ENCODE measurements around the gene COPZ1. TPM values are rescaled to one million over a fixed set of nuclear protein-coding genes. Genes with fewer than 3 reads are reported as not detected.
A peak's percentile ranks its signal among the peaks of the same experiment; 100 is the strongest.

Gene COPZ1
- total RNA-seq, 1 donor from 2014 or later: 60.3 TPM

GRCh38 chr12:54299515-54300224 lies 25.3 kb upstream of the COPZ1 start:
- intact Hi-C loops (cut with DNase I): no loop called here
- H3K4me3 ChIP-seq: no peak overlapping the region
- H3K27ac ChIP-seq: no peak overlapping the region
- H3K27me3 ChIP-seq: no peaks in the 10 kb centered on the region
- no peak for DNase-seq (ENCODE audit: low spot score in 2 of 2)
- peaks cover 0 to 5% of the 10 kb centered on the region in 2 donors for H3K4me1 ChIP-seq
- H3K9me3 ChIP-seq: no peaks in the 10 kb centered on the region
- TF ChIP-seq CTCF (IDR thresholded peaks at IDR 0.05): no peak
- no peaks in the 10 kb centered on the region for H3K36me3 ChIP-seq

GRCh38 chr12:54300225-54300731 lies 24.7 kb upstream of the COPZ1 start:
- peak overlapping the region; percentile 21 to 49 for H3K4me3 ChIP-seq
- no peaks in the 10 kb centered on the region for H3K9me3 ChIP-seq
- no peak for TF ChIP-seq CTCF (IDR thresholded peaks at IDR 0.05)
- H3K36me3 ChIP-seq: no peaks in the 10 kb centered on the region
- intact Hi-C loops (cut with DNase I): no loop called here
- peaks cover 0 to 5% of the 10 kb centered on the region in 2 donors for H3K4me1 ChIP-seq
- DNase-seq (ENCODE audit: low spot score in 2 of 2): no peak
- no peak overlapping the region for H3K27ac ChIP-seq
- H3K27me3 ChIP-seq: no peaks in the 10 kb centered on the region

- no peak for TF ChIP-seq CTCF (IDR thresholded peaks at IDR 0.05)
- no peaks in the 10 kb centered on the region for H3K9me3 ChIP-seq
- H3K4me1 ChIP-seq: peaks cover 0 to 5% of the 10 kb centered on the region in 2 donors
- no peaks in the 10 kb centered on the region for H3K36me3 ChIP-seq
- H3K4me3 ChIP-seq: peak within 1 kb of the TSS; percentile 21 to 49
- intact Hi-C loops (cut with DNase I): no loop called here
- no peak within 1 kb of the TSS for H3K27ac ChIP-seq
- no peaks in the 10 kb centered on the region for H3K27me3 ChIP-seq
- DNase-seq (ENCODE audit: low spot score in 2 of 2): peak in 1 of 2 donors; percentile 71
Measured at GRCh38 chr12:54300732-54301427, 24.1 kb upstream of the COPZ1 start, which contains the start of gene NFE2. Gene NFE2 (minus strand): TSS chr12:54301015. CDS start chr12:54295248, 5,767 bp downstream.

GRCh38 chr12:54301428-54302048 lies 23.4 kb upstream of the COPZ1 start:
- intact Hi-C loops (cut with DNase I): no loop called here
- Histone ChIP-seq H3K4me3 (no peak overlapping the region), H3K27me3 (no peaks in the 10 kb centered on the region), H3K9me3 (no peaks in the 10 kb centered on the region), H3K4me1 (peaks cover 0 to 5% of the 10 kb centered on the region in 2 donors), H3K27ac (no peak overlapping the region), H3K36me3 (no peaks in the 10 kb centered on the region)
- TF ChIP-seq CTCF (IDR thresholded peaks at IDR 0.05): no peak
- DNase-seq (ENCODE audit: low spot score in 2 of 2): no peak

- Histone ChIP-seq H3K36me3 (no peaks in the 10 kb centered on the region), H3K9me3 (no peaks in the 10 kb centered on the region), H3K27me3 (no peaks in the 10 kb centered on the region), H3K4me1 (peaks cover 0 to 5% of the 10 kb centered on the region in 2 donors), H3K4me3 (no peak overlapping the region), H3K27ac (no peak overlapping the region)
- intact Hi-C loops (cut with DNase I): no loop called here
- no peak for TF ChIP-seq CTCF (IDR thresholded peaks at IDR 0.05)
- no peak for DNase-seq (ENCODE audit: low spot score in 2 of 2)
Measured at GRCh38 chr12:54303640-54304039, 21.3 kb upstream of the COPZ1 start.

Measured in ascending aorta (tissue), 2 donors.